Spinal cord (tissue), 10 donors: ENCODE measurements around the gene WNT7B. TPM values are rescaled to one million over a fixed set of nuclear protein-coding genes. Genes with fewer than 3 reads are reported as not detected.

Source experiments
- DNase-seq, 6 donors: peaks; one replicate each; pipeline versions ENCODE4 v3.0.0 to v3.0.0-alpha.2; 2013 to 2015; ENCODE audit warnings: low spot score in 6 of 6, low read depth in 4 of 6
- H3K27ac ChIP-seq: one replicate; pipeline ENCODE4 v1.5.1; 2013; ENCODE audit warnings: low read depth, low read length, control low read depth
- H3K27me3 ChIP-seq: one replicate; pipeline ENCODE4 v1.6.1; 2013; ENCODE audit warnings: low read length; ENCODE audit not compliant: control insufficient read depth, insufficient read depth
- H3K36me3 ChIP-seq: one replicate; pipeline ENCODE4 v1.6.1; 2013; ENCODE audit warnings: low read length; ENCODE audit not compliant: control insufficient read depth, insufficient read depth
- H3K4me1 ChIP-seq: one replicate; pipeline ENCODE4 v1.6.1; 2013; ENCODE audit warnings: low read length; ENCODE audit not compliant: control insufficient read depth, insufficient read depth
- H3K4me3 ChIP-seq: one replicate; pipeline ENCODE4 v1.5.1; 2013; ENCODE audit warnings: low read depth, low read length, control low read depth
- H3K9me3 ChIP-seq: one replicate; pipeline ENCODE4 v1.6.1; 2013; ENCODE audit warnings: low read length; ENCODE audit not compliant: control insufficient read depth, insufficient read depth
- WGBS: methylation state at CpG from one replicate; pipeline ENCODE4 v1.1.5; 2013; ENCODE audit warnings: missing lambda C conversion rate; ENCODE audit not compliant: insufficient coverage; 5-methylcytosine and 5-hydroxymethylcytosine counted together
- polyA plus RNA-seq, 2 donors: library from polyadenylated mRNA; unstranded; fragments of 120-200 nt; gene quantifications; one replicate each; pipeline ENCODE4 v1.2.1, GENCODE V29; 2013; ENCODE audit not compliant: insufficient read length in 2 of 2
- total RNA-seq, 2 donors: library from RNA; depleted of rRNA in 1 of 2; stranded (reverse); fragments of 120-200 nt in 1 of 2; fragments of >200 nt in 1 of 2; gene quantifications; one replicate each; pipeline versions ENCODE4 v1.2.3 to v1.2.4, GENCODE V29; 2013 to 2014
- donor health status: healthy.

The WNT7B gene
- total and polyA plus RNA-seq, 4 donors, result 2.6 to 24.9 (median 13.3) TPM

DNA sequence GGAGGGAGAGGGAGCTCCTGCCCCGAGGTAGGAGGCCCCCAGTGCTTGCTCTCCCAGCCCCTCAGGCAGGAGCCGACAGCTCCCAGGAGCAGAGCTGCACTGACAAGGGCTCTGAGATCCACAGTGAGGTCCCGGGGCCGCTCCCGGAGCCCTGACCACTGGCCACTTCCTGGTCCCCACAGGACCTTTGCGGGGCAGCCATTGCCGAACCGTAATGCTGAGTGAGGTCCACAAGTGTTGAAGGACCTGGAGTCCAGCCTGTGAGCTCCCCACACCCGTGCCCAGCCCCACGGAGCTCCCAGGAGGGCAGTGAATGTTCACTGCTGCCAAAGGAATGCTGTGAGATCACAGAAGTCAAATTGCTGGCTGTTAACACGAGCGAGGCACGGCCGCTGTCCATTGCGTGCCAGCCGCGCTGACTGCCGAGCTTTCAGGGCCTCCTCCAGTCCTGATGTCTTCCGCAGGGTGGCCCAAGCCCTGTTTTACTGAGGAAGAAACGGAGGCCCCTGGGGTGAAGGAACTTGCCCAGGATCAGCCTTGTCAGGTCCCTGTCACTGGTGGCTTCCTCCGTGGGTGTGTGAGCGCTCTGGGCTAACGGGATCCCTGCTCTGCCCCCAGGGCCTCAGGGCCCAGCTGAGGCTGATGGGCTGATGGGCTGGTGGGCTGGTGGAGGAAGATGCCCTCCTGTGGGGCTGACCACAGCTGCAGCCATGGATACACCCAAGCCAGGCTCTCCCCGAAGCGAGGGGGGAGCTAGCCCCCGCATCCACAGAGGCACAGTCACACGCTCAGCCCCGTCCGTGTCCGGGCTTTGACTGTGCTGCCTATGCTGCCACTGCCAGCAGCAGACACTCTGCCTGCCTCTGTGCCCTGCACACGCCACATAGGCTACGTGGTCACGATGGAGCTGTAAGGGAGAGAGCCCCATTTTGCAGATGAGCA, 70.8 kb downstream of the WNT7B start:
- Histone ChIP-seq H3K9me3 (no peaks in the 10 kb centered on the region), H3K27me3 (peaks cover 14% of the 10 kb centered on the region), H3K36me3 (no peaks in the 10 kb centered on the region), H3K27ac (no peak overlapping the region), H3K4me1 (peaks cover 29% of the 10 kb centered on the region), H3K4me3 (no peak overlapping the region)
- no peak for DNase-seq
- 50% methylated on average over 31 of the region's 33 CpGs for WGBS

DNA sequence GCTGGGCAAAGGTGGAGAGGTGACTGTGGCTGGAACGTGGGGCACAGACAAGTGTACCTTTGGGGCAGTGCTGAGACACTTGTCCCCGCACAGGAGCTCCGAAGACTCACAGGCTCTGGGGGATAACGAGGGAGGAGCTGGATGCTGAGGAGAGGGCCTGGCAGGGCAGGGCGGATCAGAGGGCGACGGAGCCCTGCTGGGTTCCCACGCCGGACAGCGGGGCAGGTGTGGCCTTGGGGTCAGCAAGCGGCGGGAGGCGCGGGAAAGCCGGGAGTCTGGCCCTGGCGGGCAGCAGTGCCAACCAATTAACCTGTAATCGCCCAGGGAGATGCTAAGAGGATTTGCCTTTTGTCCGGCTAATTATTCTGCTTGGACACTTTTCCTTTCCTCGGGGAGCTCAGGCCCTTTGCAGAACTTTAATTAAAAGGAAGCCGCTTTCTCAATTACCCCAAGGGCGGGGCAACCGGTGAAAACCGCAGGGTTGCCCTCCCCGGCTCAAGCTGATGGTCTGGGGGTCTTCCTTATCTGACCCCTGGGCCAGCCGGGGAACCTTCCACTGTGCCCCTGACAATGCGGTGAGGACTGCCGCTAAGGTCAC, 71.5 kb downstream of the WNT7B start:
- 44% methylated on average over 24 of the region's 27 CpGs for WGBS
- H3K36me3 ChIP-seq, result no peaks in the 10 kb centered on the region
- H3K27ac ChIP-seq, result no peak overlapping the region
- H3K4me1 ChIP-seq, result peaks cover 29% of the 10 kb centered on the region
- DNase-seq, result no peak
- peaks cover 14% of the 10 kb centered on the region for H3K27me3 ChIP-seq
- no peak overlapping the region for H3K4me3 ChIP-seq
- H3K9me3 ChIP-seq, result no peaks in the 10 kb centered on the region

DNA sequence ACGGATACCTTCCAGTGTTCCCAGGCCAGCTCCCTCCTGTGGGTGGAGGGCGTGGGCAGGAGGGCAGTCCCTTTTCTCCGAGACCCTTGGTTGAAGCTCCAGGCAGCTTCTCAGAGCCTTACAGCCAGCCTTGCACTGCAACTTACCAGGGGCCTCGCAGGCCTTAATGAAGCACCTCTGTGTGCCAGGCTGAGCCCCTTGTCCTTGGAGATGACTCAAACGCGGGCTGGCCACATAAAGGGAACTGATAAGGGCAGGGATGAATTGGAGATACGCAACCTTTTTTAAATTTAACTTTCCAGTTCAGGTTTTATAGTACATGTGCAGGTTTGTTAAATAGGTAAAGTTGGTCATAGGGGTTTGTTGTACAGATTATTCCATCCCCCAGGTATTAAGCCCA, 72.7 kb downstream of the WNT7B start:
- peaks cover 14% of the 10 kb centered on the region for H3K27me3 ChIP-seq

DNA sequence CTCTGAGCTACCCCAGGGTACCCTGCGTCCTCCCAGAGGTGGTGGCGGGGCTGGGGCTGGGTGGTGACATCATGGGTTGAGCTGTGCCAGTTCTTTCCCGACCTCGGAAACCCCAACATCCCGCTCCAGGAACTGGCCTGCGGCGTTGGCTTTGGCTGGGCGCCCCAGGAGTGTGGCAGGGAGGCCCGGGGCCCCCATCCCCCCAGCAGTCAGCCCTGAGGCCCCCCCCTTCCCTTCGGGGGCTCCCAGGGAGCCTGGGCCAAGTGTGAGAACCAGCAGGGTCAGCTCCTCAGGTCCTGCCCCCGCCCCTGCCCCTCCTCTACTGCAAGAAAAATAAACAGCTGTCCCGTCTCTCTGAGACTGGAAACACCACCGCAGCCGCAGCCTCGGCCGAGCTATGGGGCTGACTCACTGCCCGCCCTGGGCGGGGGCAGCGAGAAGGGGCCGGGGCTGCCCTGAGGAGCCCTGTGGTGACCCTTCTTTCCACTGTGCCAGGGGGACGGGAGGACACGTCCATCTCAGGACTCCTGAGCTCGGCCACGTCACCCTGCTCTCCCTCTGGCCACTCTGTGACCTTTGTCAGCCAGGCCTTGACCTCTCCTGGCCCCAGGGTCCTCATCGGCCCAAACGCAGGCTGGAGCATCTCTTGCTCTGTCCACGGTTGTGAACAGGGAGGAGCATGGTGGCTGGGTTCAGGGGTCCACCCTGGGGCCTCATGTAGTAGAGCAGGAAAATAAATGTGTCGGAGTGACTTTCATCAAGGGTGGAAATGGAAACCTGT, 73.4 kb downstream of the WNT7B start:
- no peaks in the 10 kb centered on the region for H3K36me3 ChIP-seq
- H3K9me3 ChIP-seq, result no peaks in the 10 kb centered on the region
- 43% methylated on average over 25 of the region's 28 CpGs for WGBS
- H3K4me1 ChIP-seq, result peaks cover 29% of the 10 kb centered on the region
- no peak overlapping the region for H3K4me3 ChIP-seq
- peak in 1 of 6 donors; percentile 35 for DNase-seq
- peaks cover 14% of the 10 kb centered on the region for H3K27me3 ChIP-seq
- H3K27ac ChIP-seq, result no peak overlapping the region

More for the DNA sequence above, 72.7 kb downstream of the WNT7B start:
- Histone ChIP-seq H3K27ac (no peak overlapping the region), H3K9me3 (no peaks in the 10 kb centered on the region), H3K36me3 (no peaks in the 10 kb centered on the region), H3K4me3 (no peak overlapping the region), H3K4me1 (peaks cover 29% of the 10 kb centered on the region)
- 84% methylated on average over 4 of the region's 7 CpGs for WGBS
- DNase-seq, result no peak

DNA sequence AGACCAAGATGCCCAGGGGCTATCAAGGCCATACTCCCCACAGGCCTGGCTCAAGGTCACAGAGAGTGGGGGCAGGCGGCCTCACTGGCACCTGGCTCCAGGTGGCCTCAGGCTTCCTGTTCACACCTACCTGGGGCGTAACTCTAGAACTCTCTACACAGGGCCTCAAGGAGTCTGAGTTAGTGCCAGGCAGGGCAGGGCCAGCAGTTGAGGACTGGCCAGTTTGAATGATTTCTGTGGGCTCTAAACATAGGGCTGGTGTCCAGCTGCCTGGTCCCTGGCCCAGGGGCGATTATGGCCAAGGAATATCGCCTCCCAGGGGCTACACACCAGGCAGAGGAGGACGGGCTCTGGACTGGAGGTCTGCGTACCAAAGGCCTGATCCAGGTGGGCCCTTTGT, 79.2 kb downstream of the WNT7B start:
- Histone ChIP-seq H3K27me3 (no peaks in the 10 kb centered on the region), H3K9me3 (no peaks in the 10 kb centered on the region), H3K27ac (no peak overlapping the region), H3K4me1 (peaks cover 24% of the 10 kb centered on the region), H3K36me3 (no peaks in the 10 kb centered on the region), H3K4me3 (no peak overlapping the region)
- no peak for DNase-seq
- whole genome bisulfite sequencing, result 85% methylated on average over 3 of the region's 6 CpGs

DNA sequence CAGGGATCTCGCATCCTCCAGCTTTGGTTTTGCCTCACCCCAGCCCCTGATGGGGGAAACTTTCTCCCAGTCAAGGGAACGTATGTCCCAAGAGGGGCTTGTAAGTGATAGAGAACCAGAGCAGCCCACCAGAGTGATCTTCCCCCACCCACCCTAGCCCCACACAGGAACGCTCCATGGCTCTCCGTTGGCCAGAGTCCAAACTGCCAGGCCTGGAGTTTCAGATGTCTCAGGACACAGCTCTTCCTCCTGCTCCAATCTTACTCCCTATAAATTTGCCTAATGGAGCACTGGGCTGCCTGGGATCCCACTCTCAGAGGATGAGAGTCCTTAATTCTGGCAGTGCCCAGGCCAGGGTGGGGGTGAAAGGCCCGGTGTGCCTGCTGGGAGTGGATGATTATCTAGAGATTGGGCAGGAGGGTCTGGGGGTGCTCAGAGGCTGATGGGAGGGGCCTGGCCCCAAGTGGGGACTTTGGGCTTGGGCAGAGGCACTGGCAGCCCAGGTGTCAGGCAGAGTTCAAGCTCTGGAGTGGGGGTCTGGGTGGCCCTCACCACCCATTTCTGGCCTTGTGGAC, 79.9 kb downstream of the WNT7B start:
- Histone ChIP-seq H3K27ac (no peak overlapping the region), H3K27me3 (no peaks in the 10 kb centered on the region), H3K4me1 (peaks cover 24% of the 10 kb centered on the region), H3K36me3 (no peaks in the 10 kb centered on the region), H3K9me3 (no peaks in the 10 kb centered on the region), H3K4me3 (no peak overlapping the region)
- no peak for DNase-seq
- WGBS, result 61% methylated on average over 4 of the region's 5 CpGs

DNA sequence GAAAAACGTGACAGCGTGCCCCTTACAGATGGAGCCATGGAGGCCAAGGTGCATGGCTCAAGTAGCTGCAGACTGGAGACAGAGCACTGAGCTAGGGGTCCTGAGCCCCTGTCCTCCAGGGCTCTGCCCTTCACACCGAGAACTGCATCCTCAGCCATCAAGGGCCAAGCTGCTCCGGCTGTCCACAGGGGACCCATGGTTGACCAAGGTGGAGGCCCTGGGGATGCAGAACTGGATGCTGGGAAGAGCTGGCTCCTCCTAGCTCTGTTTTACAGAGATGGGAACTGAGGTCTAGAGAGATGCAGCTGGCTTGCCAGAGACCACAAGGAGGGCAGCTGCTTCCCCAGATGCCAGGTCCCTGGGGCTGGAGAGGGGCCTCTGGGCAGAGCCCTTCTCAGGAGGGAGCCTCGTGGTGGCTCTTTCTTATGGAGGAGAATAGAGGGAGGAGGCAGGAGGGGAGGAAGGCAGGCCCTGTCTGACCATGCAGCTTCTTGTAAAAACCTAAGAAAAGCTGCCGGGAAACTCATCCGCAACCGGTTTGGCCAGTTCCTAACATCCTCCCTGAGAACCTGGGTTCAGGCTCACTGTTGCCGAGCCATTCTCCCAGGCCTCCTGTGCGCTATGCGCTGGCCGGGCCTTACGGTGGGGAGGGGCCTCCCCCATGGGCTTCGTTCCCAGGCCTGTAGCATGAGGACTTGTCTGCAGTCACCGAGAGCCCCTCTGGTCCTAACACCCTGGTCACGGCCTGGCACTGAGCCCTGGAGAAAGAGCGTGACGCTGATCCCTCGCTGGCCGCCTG, 80.6 kb downstream of the WNT7B start:
- Histone ChIP-seq H3K36me3 (no peaks in the 10 kb centered on the region), H3K4me3 (no peak overlapping the region), H3K27ac (no peak overlapping the region), H3K9me3 (no peaks in the 10 kb centered on the region), H3K4me1 (peaks cover 24% of the 10 kb centered on the region), H3K27me3 (no peaks in the 10 kb centered on the region)
- WGBS, result 48% methylated on average over 20 of the region's 20 CpGs
- DNase-seq, result peak in 2 of 6 donors; percentile 48 to 70

DNA sequence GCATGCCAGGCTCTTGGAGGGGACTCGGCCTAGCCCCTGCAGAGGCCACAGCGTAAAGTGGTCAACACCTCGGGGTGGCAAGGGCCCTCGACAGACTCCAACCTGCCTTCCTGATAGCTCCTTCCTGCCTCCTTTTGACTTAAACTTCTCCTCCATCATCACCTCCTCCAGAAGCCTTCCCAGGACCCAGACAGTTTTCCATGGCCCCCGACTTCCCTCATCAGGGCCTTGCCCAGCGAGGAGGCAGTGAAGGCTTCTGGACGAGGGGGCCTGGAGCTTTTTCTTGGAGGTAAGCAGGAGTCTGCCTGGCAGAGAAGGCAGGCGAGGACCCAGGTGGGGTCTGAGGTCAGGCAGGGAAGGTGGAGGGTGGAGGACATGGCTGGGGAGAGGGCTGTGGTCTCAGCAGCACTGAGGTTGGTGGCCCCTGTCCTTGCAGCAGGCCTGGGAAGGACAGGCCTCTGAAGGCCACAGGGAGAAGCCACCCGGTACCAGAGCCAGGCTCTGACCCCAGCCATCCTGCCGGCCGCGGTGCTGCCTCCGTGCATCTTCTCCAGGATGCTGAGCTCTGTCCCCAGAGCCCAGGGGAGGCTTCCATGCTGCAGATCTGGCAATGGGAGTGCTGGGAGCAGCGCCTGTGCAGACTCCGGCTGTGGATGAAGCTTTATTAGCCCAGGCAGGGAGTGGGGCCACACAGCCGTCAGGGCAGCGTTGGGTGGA, 81.4 kb downstream of the WNT7B start:
- H3K27me3 ChIP-seq, result no peaks in the 10 kb centered on the region
- WGBS, result 89% methylated on average over 16 of the region's 17 CpGs
- DNase-seq, result no peak
- H3K36me3 ChIP-seq, result no peaks in the 10 kb centered on the region
- H3K9me3 ChIP-seq, result no peaks in the 10 kb centered on the region
- no peak overlapping the region for H3K27ac ChIP-seq
- no peak overlapping the region for H3K4me3 ChIP-seq
- H3K4me1 ChIP-seq, result peaks cover 24% of the 10 kb centered on the region
